ENCODE results near the gene SLFN14.
"Not testable (repeated sequence)": the region's sequence is repeated elsewhere in the genome, so short reads cannot be mapped to it uniquely, and the experiment has no call there.

Gene SLFN14

DNA sequence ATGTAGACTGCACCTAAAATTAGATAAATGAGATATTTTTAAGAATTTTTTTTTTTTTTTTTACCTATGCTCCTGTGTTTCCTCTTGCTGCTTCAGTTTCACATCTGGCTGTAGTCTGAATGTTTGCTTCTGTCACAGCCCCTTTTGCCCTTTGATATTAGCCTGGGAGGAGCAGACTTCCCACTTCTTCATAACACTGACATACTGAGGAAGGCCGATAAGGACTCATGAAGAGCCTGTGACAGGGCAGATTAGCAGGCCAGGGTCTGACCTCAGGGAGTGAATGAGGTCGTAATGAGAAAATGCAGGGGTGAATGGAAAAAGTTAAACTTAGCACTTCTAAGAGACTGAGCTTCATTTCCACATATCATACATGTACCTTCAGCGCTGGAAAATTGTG lies at the start of gene SLFN14:
Gene SLFN14, minus strand, starts transcription at position 117 of the 400 bp plus-strand sequence. CDS start 2,757 bp downstream, outside the sequence.
- DNase-seq = no peak

DNA sequence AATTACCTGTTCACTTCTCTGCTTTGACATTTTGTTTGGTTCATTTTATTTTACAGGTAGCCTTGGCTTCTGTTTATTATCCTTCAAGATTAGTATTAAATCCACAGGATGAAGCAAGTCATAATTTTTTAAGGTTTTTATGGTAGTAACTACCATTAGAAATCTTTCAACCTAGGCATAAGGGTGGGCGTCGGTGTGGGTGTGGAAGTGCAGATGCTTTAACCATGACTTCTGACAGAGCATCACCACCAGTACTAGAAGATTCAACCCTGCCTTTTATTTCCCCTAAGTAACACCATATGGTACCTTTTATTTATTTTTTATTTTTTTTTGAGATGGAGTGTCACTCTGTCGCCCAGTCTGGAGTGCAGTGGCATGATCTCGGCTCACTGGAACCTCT lies 49.2 kb upstream of the SLFN14 start:
- DNase-seq = no peak

DNA sequence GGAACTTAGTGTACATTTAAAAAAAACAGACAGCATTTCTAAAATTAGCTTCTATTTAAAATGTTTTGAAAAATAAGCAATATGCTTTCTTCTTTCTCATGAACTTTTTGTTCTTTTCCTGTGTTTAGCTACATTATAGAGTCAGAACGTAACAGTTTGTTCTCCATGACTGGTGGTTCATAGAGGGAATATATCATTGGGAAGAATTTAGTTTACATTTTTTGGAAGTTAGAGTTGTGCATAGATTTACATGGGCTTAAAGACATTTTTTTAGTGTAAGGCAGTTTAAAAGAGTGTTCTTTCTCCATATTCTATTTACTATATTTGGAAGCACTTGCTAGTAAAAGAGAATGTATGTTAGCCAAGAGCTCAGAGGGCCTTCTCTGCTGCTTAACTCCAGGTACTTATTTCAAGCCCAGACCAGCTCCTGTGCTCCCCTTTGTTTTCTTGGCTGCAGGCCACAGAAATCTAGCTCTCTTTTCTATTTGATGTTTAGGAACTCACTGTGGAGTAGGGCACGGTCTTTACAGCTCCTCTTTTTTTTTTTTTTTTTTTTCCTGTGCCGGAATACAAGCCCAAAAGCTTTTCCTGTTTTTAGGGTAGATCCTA lies 46.7 kb upstream of the SLFN14 start:
- no peak for DNase-seq

DNA sequence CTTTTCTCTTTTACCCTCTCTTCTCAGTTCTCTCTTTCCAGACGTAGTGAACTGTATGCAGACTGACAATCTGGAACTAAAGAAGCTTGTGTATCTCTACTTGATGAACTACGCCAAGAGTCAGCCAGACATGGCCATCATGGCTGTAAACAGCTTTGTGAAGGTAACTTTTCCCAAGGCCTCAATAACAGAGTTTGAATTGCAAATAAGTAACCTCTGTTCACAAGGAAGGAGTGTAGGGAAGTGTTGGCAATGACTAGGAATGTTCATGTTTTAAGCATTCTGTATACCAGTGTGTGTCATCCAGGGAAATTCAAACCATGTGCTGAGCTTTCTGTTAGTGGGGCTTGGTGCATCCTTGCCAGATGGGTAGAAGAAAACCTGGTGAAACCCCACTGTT lies 45.1 kb upstream of the SLFN14 start:
- DNase-seq = no peak

DNA sequence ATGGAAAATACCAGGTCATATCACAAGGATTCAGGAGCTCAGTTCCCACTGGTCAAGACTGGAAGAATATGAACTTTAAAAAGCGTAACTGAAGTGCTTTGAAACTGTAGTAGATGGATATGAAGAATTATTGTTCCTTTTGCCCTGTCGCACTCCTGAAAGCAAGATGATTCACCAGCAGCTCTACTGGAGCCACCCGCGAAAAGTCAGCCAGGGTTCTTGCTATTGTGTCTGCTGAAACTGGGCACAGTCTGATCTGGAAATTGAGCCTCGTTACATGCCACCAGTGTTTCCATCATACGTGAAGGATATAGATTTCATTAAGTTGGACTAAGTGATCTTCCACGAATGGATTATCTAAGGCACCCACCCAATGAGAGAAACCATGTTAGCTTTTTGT lies 43.1 kb upstream of the SLFN14 start:
- no peak for DNase-seq

DNA sequence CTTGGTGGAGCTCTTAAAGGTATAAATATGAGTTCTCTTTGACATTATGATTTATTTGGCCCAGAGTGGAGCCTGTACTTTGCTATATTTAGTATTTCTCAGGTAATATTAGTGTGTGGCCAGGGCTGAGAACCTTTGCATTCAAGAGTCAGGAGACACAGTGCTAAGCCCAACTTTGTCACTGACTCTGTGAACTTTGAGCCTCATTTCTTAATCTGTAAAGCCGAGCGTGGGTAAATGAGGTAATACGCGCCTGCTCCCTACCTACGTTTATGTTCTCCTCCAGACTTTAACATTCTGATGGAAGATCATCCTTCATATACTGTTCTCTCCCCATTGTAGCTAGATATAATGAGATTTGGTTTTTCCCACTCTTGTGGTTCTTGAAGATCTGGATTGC lies 37.0 kb upstream of the SLFN14 start:
- no peak for DNase-seq

DNA sequence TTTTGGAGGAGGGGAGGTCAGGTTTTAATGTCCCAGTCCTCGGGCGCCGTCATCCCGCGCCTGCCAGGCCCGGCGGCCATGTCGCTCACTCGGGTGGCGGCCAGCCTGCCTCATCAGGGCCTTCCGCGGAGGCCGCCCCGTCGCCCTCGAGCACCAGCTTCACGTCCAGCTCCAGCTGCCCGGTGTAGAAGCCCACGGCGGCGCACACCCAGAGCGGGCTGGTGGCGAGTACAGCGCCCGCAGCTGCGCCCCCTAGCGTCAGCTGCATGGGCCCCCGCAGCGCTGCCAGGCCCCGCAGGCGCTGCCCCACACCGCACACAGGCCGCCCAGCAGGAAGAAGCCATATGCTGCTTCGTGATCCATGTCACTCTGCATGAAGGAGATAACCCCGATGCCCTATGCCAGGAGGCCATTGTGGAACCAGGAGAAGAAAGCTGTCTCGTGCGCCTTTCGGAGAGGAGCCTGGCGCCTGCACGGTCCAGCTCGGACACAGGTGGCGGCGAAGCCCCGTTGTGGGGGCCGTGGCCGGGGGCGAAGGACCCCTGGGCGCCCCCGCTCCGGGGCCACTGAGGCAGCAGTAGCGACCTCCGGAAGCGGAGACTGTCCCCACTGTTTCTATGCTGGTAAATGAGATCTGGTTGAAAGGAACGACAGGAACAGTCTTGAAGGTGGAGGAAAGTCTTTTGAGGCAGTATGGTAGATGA lies 36.1 kb upstream of the SLFN14 start:
- DNase-seq = no peak

DNA sequence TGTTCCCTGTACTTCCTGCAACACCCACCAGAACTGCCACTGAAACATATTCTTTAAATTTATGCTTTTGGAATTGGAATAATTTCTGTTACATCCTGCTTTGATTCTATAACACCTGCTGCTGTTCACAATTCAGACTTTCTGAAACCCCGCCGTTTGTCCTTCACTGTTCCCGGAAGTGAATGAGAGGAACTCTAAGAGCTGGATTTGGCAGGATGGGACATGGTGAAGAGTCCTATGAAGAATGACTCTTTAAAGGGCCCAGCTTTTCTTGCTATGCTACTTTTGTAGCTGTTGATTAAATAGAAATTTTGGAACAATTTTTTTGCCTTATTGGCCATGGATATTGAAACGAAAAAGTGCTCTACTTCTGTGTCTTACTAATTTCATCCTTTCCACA lies 35.5 kb upstream of the SLFN14 start:
- no peak for DNase-seq

DNA sequence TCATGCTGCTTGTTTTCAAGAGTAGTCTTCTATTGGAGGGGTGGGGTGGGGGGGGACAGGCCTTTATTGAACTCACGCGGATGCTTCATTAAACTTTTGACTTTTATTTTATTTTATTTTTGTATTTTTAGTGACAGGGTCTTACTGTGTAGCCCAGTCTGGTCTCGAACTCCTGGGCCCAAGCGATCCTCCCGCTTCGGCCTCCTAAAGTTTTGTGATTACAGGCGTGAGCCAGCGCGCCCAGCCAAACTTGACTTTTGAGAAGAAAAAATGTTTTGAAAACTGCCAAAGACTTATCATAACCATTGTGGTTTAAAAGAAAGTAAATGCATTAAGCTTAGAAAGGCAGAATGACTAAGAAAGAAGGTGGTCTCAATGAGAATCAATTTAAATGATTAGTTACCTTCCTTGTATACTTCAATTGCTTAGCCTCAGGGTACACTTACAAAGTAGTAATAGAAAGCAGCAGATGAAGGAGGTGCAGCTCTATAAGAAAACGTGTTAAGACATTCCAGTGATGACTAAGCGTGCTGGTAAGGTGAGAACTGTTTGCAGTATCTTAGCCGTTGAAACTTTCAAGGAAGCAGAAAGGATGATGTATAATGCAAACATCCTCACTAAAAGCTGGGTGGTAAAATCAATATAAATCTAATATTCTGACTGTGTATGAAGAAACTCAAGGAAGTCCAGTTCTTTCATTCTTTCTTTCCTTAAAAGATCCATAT lies 27.7 kb upstream of the SLFN14 start:
- DNase-seq = no peak

DNA sequence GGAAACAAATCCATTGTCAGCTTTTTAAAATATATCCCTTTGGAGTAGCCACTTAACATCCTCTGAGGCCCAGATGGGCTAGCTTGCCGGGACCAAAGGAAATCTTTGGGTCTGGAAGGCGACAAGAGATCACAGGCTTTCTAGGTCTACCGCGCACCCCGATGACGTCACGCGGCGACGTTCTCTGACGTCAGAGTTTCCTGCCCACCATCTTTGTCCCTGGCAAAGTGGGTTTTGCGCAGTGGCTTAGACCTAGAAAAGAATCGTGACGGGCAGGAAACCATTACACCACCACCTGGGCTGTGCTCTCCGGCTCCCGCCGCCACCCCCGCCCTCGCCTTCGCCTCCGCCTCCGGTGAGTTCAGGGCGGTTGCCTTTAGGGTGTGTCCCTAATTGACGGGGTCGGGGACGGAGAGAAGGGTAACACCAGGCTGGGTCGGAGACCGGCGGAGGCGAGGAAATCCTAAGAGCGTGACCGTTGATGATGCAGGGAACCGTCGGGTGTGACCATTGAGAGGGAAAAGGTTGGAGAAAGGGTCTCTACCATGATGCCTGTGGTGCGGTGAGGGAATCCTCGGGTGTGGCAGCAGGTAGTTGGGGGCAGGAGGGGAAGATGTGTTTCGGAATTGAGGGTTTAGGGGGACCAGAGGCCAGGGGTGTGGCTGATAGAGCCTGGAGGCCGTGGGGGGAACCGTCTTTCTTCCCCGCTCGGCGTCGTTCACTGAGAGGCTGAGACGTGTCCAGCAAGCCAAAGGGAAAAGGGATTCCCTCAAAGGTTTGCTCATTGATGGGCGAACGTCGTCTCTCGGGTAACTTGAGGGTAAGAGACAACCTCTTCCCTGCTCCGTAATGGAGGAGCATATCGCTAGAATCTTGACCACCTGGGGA lies 26.7 kb upstream of the SLFN14 start, which contains the start of gene AP2B1:
Gene AP2B1, plus strand, starts transcription at position 249 of the 888 bp plus-strand sequence. CDS start 6,709 bp downstream, outside the sequence.
- DNase-seq = peak; percentile 76

DNA sequence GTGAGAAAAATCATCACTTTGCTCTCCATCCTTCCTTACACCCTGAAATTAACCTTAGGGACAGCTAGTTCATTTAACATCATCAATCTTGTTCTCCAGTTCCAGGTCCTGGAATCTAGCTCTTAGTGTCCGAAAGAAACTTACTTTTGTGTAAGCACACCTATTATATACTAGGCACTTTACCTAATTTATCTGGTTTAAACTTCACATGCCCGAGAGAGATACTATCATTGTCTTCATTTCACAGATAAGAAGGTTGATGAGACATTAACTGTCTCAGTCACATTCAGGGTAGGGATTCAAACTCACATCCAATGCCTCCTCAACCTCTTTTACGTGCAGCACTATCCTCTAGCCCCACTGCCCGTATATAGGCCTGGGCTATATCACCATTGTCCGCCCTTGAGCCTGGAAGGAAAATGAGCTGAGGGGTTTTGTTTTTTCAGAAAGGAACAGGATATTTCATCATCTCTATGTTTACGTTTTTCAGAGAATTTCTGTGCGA lies 26.0 kb upstream of the SLFN14 start:
- no peak for DNase-seq

DNA sequence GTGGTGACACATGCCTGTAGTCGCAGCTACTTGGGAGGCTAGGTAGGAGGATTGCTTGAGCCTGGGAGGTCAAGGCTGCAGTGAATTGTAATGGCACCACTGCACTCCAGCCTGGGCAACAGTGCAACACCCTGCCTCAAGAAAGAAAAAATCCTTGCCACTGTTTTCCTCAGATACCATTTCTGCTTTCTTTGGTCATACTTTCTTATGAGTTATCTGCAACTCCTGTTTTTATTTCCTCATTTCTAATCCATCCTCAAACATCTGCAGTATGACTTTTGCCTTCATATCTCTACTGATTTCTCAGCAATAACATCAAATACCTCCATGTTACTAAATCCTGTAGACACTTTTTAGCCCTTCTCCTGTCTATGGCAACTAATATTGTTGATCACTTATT lies 23.4 kb upstream of the SLFN14 start:
- no peak for DNase-seq

DNA sequence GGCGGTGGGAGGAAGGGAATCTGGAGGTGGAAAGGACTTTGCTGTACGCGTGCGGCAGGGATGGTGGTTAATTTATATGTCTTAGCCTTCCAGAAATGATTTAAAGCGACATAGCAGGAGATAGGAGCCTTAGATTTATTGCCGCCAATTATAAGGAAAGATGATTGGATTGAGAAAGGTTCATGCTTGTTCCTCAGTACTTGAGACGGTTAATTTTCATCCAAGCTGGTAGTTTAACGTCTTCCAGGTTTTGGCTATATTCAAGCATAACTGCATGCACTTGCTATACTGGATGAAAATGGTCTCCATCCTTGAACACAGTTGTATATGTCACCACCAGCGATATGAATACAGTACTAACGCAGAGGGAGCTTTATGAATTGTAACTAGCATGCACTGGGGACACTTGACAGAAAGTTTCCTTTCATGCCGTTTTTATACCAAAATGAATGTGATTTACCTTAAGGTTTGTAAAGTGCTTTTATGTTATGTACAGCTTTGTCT lies 18.4 kb upstream of the SLFN14 start:
- no peak for DNase-seq

DNA sequence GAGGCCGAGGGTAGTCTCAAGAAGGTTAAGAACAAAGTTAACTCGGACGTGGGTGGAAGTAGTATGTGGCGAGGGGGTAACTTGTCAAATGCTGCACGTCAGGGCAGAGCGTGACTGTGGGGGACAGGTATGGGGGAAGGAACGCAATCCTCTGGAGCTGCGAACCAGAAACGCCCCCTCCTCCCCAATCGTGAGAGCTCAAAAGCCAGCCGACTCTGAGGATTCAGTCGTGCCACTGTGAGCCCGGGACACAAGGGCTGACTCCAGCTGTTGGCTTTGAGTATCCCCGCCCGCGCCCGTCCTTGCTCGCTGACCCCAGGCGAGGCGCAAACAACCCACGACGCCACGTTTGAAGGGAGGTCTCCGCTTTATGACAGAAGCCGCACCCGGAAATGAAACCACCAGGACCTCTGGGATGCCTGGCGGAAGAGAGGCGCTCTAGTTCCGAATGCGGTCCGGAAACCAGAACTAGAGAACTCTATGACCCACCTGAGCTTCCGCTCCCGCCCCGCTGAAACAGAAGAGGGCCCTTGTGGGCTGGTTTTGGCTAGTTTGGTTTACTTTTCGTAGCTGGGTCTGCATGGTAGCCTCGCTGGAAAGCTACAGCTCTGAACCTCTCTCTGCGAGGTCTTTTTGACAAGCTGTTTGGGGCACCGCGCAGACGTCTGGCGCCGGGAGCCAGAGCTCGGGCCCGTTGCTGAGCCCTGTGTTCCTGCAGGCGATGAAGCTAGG lies 17.7 kb upstream of the SLFN14 start, which contains the start of gene PEX12:
Gene PEX12, minus strand, starts transcription at position 375 of the 732 bp plus-strand sequence. CDS start 550 bp downstream, outside the sequence.
- peak; percentile 45 for DNase-seq

DNA sequence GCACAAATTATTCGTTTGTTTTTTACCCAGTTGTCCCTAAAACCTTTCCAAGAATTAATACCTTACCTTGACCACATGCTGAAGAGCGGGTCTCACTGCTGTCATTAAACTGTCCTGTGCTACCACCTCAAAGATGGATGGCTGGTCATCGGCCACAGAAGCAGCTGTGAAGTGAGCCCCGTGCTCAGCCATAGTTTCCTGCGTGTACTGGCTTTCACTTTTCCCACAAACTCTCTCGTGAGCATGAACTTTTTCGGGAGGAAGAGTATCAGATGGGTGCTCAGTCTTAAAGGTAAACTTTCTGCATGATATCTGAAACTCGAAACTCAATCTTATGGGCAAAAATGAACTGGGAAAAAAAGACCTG lies 17.2 kb upstream of the SLFN14 start:
- DNase-seq = no peak

DNA sequence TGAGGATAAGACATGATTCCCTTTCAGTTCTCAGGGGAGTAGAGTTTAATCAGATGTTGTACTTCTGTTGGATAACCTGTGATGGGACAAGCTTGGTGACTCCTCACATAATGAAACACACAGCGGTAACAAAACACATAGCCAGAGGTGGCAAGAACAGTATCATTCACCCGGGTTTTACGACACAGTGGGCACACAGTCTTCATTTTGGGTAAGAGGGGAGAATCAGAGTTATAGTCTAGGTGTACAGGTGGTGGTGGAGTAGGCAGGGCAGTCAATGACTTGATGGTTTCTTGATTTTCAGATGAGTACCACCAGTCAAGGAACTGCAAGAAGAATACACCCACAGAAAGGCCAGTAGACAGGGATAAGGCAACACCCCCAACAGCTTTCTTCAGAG lies 15.1 kb upstream of the SLFN14 start:
- no peak for DNase-seq

DNA sequence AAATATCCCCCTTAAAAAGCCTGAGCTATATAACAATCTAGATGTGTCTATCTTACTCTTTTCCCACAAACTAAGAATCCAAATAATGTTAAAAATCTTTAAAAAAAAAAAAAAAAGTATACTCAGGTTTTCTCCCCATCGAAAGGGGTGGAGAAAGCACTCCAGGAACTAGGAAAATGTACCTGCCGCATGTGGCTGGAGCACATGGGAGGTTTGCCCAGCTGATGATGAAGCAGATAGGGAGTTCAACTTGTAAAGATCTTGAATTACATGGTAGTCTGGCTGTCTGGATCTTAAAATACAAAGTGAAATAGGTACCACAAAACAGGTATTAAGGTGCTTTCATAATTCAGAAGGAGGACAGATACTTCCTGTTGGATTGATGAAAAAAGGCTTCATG lies 8.8 kb upstream of the SLFN14 start:
- DNase-seq = no peak

DNA sequence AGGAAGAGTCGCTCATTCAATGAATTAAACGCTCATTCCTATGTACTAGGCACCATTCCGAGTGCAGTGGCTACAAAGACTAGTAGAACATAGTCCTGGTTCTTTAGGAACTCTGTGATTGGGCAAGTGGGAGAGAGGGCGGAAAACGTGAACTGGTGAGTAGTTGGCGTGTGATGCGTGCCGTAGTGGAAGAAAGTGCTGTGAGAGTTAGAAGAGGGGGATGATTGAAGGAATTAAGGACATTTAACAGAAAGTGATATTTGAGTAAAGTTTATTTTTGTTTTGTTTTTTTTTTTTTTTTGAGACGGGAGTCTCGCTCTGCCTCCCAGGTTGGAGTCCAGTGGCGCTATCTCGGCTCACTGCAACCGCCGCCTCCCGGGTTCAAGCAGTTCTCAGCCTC lies 7.9 kb upstream of the SLFN14 start:
- DNase-seq = no peak

DNA sequence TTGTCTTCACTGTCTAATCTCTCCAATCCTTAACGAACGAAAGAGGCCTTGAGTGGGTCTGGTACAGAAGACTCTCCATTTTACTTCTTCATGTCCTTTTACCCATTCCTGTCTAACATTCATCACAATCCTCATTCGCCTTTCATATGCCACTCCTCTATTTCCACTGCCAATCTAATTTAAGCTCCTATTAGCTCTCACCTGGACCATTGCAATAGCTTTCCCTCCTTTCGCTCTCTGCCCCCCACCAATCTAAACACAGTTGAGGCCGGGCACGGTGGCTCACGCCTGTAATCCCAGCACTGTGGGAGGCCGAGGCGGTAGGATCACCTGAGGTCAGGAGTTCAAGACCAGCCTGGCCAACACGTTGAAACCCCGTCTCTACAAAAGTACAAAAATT lies 6.3 kb upstream of the SLFN14 start:
- DNase-seq = no peak

DNA sequence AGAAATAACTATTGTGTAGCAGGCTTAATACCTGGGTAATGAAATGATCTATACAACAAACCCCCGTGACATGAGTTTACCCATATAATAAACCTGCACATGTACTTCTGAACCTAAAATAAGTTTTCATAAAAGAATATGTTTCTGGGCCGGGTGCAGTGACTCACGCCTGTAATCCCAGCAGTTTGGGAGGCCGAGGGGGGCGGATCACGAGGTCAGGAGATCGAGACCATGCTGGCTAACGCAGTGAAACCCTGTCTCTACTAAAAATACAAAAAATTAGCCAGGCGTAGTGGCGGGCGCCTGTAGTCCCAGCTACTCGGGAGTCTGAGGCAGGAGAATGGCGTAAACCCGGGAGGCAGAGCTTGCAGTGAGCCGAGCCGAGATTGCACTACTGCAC lies 2.6 kb upstream of the SLFN14 start:
- not testable (repeated sequence) for DNase-seq

DNA sequence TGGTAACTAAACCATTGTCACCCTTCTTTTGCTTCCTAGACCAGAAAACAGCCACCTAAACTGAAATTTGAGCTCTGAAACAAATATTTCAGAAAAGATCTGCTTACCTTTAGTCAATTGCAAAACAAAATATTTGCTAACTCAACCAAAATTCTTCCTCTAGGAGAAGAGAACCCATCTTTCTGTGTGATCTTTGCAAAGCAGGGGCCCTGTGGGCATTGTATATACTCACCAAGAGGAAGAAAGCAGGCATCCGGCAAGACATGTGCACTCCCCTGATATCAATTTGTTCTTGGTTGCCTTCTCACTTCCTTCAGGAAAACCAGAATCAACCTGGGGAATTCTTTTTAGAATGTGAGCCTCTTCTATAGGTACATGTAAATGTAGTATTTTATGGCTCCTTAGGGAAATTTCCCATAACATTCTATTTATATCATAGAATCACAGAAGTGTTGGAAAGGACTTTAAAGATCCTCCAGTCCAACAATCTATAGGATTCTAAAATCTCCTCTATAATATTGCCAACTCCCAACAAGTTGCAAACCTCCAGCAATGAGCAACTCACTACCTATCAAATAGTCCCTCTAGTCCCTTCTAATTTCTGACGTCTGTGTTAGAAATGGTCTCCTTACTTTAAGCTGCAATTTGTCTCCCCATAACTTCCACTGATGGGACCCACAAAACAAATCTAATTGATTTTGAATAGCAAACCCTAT lies 966 bp downstream of the SLFN14 start:
- DNase-seq = no peak

Data from GOT3 (cell line).